Testis (tissue), 2 donors: Measurements from ENCODE around the gene KLK5.

Experiments
- POLR2A ChIP-seq: fragments of 450-650 bp; IDR thresholded peaks from one replicate; pipeline ENCODE4 v1.6.1; 2017; ENCODE audit warnings: antibody characterized with exemption, mild to moderate bottlenecking, moderate library complexity
- TF ChIP-seq, protein P1 (sequence below), 3 experiments: fragments of 450-650 bp in 2 of 3; fragments of 200-600 bp in 1 of 3; sonication (generic) in 1 of 3; IDR thresholded peaks; one replicate each; pipeline ENCODE4 v1.5.1; 2016 to 2019; ENCODE audit warnings: antibody characterized with exemption in 3 of 3, mild to moderate bottlenecking in 2 of 3, moderate library complexity in 1 of 3

DNA sequence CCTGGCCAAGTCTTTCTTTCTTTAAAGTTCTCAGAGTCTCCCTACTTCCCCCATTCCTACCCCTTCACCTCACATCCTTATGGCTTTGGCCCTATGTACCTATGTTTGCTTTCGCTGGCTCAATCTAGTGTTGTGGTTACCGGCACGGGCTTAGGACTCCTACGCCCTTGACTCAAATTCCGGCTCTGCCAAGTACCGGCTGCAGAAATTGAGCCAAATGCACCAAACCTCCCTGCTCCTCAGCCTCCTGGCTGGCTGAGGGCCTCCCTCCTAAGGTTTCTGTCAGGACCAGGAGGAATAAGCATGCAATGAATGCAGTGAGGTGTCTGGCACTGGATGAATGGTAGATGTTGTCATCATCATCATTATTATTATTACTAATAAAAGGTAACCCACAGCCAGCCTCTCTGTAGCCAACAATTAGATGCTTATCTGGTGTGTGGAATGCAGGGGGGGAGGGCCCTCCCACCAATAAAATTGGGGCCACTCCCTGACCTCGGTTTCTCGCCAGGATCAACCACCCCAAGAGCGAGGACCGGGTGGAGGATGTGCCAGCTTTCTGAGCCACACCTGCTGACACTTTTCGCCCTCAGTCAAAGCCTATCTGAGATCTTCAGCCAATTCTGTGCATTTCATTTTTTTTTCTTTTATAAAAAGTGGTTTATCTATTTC, 20.7 kb downstream of the KLK5 start:
- no peak for TF ChIP-seq POLR2A
- TF ChIP-seq, protein P1, sequence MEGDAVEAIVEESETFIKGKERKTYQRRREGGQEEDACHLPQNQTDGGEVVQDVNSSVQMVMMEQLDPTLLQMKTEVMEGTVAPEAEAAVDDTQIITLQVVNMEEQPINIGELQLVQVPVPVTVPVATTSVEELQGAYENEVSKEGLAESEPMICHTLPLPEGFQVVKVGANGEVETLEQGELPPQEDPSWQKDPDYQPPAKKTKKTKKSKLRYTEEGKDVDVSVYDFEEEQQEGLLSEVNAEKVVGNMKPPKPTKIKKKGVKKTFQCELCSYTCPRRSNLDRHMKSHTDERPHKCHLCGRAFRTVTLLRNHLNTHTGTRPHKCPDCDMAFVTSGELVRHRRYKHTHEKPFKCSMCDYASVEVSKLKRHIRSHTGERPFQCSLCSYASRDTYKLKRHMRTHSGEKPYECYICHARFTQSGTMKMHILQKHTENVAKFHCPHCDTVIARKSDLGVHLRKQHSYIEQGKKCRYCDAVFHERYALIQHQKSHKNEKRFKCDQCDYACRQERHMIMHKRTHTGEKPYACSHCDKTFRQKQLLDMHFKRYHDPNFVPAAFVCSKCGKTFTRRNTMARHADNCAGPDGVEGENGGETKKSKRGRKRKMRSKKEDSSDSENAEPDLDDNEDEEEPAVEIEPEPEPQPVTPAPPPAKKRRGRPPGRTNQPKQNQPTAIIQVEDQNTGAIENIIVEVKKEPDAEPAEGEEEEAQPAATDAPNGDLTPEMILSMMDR (IDR thresholded peaks at IDR 0.05), result no peak
